ENCODE data around the gene FMNL2.

GRCh38 chr2:152407806-152408205 lies 72.8 kb downstream of the FMNL2 start:
- TF ChIP-seq POLR2A (IDR thresholded peaks at IDR 0.05; ENCODE audit: low read depth, low read length) (no peak), CTCF (conservative IDR thresholded peaks at IDR 0.05; ENCODE audit: low read depth, low read length) (no peak), RFX5 (IDR thresholded peaks at IDR 0.05; ENCODE audit: low read depth, low read length) (no peak), RAD21 (IDR thresholded peaks at IDR 0.05; ENCODE audit: low read length) (no peak), FOS (IDR thresholded peaks at IDR 0.05; ENCODE audit: low read depth, low read length) (no peak), MAZ (IDR thresholded peaks at IDR 0.05; ENCODE audit: borderline replicate concordance, low read depth, low read length) (no peak), MXI1 (IDR thresholded peaks at IDR 0.05; ENCODE audit: borderline replicate concordance, low read depth, low read length) (no peak), RCOR1 (IDR thresholded peaks at IDR 0.05; ENCODE audit: insufficient replicate concordance, low read length) (no peak), CEBPB (IDR thresholded peaks at IDR 0.05; ENCODE audit: low read depth, low read length) (no peak), BHLHE40 (IDR thresholded peaks at IDR 0.05; ENCODE audit: low read depth, low read length) (no peak)

All from IMR-90 (cell line).